Stimulated activated CD4-positive, alpha-beta T cell treated with anti-CD3 and anti-CD28 coated beads, TNF-alpha, amount 100 ng/mL, for 48 hours (primary cell): ENCODE measurements around the gene CPNE5.
"Not testable (repeated sequence)": the region's sequence is repeated elsewhere in the genome, so short reads cannot be mapped to it uniquely, and the experiment has no call there.

Experiments used
- DNase-seq, 3 donors: peaks; one replicate each; pipeline ENCODE4 v3.0.0-alpha.2; 2020; ENCODE audit warnings: low read depth in 3 of 3

Gene CPNE5

GRCh38 chr6:36704961-36705577, 134.2 kb downstream of the CPNE5 start:
- DNase-seq, result not testable (repeated sequence)

DNA sequence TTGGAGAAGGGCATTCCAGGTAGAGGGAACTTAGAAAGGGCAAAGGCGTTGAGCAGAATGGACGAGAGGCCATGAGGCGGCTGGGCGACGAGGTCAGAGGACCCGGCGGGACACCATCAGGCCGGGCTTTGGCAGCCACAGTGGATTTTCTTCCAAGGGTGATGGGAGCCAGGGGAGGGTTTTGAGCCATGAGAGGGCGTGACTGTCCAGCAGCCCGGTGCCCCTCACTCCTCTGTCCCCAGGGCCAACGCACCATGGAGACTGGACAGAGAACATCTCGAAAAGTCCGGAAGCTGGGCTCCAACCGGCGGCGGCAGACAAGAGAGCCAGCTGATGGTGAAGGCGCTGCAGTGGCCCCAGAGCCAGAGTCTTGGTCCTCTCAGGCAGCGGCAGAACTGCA, 135.3 kb downstream of the CPNE5 start:
- no peak for DNase-seq

GRCh38 chr6:36703081-36703606, 136.1 kb downstream of the CPNE5 start:
- no peak for DNase-seq

DNA sequence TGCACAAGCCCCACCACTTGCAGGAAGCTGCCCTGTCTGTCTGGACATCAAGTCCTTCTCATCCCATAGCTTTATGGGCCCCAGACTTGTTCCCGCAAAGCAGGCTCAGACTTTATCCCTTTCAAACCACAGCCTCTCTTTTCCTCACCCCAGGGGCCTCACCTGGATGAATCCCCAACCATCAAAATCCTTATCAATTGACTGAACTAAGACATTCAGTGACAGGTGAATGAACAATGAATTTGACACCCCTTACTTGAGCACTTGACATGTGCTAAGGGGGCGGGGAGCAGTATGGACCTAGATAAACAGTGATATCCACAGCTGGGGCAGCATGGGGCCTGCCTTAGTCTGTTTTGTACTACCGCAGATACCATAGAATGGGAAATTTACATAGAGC, 136.6 kb downstream of the CPNE5 start:
- no peak for DNase-seq

- DNase-seq, result no peak
These were observed 137.7 kb downstream of the CPNE5 start for GRCh38 chr6:36701401-36701991.

GRCh38 chr6:36700831-36701230, 138.4 kb downstream of the CPNE5 start:
- no peak for DNase-seq

DNA sequence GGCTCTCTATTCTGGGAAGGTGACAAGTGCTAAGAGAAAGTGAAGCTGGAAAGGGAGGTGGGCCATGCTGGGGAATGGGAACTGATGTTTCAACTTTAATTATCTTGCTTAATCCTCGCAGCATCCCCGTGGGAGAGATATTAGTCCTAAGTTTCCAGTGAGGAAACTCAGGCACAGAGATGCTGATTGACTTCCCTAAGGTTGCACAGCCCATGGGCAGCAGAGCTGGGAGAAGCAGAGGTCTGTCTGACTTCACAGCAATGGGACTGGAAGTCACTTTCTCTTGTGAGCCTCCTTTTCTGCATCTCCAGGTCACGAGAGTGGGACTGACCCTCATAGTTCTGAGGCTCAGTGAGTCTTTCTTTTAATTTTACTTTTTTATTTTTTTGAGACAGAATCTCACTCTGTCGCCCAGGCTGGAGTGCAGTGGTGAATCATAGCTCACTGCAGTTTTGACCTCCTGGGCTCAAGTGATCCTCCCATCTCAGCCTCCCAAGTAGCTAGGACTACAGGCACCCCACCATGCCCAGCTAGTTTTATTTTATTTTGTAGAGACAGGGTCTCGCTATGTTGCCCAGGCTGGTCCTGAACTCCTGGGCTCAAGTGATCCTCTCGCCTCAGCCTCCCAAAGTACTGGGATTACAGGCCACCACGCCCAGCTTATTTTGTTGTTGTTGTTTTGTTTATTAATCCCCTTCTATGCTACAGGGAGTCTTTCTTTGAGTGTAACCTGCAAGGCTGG, 139.0 kb downstream of the CPNE5 start:
- DNase-seq, result no peak

- DNase-seq, result no peak
These were observed 139.9 kb downstream of the CPNE5 start for GRCh38 chr6:36699348-36699747.

DNA sequence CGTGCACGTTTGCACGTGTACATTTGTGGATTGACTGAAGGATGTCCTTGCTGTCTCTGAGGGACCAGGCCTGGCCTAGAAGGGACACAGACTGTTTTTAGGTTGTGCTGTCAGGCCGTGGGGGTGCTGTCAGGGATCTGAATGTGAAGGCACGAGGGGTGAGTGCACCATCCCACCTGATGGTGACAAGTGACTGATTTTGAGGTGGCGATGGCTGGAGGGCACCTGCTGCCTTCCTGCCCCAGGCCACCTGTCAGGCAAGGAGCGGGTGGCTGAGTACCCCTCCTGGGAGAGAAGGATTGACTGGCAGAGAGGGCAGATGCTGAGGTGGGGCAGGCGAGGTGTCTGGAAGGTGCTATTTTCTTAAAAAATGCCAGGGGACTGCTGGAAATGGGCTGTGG, 140.4 kb downstream of the CPNE5 start:
- no peak for DNase-seq

DNA sequence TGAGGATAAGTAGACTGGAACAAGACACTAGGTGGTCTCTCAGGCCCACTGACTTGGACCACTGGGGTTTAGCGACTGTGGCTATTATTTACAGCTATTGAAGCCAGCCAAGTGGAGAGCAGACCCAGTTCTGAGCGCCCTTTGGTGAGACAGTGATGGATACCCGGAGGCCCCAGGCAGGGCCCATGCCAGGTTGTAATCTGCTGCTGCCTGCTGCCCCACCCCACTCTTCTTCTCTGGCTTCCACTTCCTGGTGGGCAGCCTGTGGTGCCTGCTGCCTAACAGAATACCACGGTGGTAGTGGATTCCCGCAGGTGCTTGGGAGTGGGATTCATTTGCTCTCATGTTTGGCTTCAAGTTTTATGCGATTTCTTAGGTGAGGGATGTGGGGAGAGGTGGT, 141.0 kb downstream of the CPNE5 start:
- DNase-seq, result no peak

DNA sequence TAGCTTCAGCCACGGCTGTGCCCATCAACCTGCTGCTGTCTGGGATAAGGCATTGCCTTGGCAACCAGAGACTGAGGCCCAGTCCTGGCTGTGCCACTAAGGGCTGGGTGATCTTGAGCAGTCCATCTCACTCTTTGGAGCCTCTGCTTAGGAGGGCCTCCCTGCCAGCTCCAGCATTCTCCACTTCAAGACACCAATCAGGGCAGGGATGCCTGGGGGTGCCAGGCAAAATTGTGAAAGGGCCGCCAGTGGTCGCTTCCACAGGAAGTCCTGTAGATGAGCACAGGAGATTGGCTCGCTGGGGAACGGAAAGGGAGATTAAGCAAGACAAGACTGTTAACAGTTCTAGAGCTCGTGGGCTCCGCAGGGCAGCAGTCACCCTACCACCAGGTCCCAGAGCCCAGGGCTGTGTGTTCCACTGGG, 141.8 kb downstream of the CPNE5 start, which contains the start of gene RAB44:
Gene RAB44 (plus strand): TSS at position 346 of the 423 bp plus-strand sequence. CDS start 6,410 bp downstream, outside the sequence.
- no peak for DNase-seq

GRCh38 chr6:36695414-36695813, 143.8 kb downstream of the CPNE5 start:
- DNase-seq, result no peak

DNA sequence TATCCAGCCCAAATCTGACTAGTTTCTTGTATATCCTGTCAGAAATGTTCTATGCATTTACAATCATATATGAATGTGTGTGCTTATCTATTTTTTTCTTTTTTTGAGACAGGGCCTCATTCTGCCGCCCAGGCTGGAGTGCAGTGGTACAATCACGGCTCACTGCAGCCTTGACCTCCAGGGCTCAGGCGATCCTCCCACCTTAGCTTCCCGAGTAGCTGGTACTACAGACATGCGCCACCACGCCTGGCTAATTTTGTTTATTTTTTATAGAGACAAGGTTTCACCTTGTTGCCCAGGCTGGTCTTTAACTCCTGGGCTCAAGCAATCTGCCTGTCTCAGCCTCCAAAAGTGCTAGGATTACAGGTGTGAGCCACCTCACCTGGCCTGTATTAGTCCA, 144.6 kb downstream of the CPNE5 start:
- no peak for DNase-seq

- DNase-seq, result no peak
These were observed 146.2 kb downstream of the CPNE5 start for GRCh38 chr6:36692861-36693702.

DNA sequence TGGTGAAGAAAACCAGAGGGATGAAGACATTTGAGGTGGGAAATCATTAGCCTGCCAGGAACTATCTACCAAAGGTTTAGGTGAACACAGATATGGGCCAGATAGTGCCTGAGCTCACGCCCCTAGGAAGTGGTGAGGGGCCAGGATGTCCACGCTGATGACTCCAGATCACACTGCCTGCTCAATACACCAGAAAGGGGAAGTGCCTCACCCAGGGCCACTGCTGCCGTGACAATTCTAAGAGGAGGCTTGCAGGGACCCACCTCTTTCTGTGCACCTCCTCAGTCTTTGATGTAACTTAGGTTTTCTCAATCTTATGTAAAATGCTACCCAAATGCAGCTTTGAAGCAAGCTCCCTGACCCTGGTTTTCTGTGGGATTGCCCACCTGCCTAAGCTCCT, 147.0 kb downstream of the CPNE5 start:
- DNase-seq, result no peak

DNA sequence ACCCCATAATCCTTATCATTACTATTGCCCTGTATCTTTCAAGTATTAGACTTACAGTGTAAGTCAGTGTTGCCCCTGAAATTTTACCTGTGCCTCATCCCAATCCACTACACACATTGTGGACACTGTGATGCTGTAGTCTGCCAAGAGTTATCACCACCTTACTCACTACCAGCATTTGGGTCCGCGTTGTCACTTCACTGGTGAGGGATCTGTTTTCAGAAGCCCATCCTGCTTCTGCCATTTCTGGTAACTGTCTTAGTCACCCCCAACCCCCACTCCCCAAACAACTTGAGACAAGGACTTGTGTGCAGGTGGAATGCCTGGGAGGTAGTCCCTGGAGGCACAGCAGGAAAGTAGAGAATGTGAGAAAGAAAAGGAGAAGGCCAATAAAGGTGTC, 147.6 kb downstream of the CPNE5 start:
- DNase-seq, result no peak

DNA sequence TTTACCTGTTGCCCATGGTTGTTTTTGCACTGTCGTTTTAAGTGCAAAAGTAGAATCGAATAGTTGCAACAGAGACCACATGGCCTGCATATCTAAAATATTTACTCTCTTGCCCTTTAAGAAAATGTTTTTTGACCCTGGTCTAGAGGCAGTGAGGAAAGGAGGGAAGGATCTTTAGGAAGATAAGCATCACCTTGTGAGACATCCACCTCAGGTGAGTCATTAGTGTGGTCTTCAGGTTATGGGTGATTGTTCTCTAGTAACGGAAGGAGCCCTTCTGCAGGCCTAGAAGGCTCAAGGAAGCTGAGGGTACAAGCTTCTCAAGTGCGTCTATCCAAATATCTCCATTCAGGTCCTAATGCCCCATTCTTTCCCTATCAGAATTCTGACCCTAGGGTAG, 148.2 kb downstream of the CPNE5 start:
- DNase-seq, result no peak
